SH-SY5Y (cell line): ENCODE results near the gene FAIM2.

Source experiments
- GATA2 ChIP-seq: IDR thresholded peaks from 2 replicates; pipeline ENCODE4 v1.6.1; 2011; ENCODE audit warnings: mild to moderate bottlenecking, low read depth, low read length
- GATA3 ChIP-seq: IDR thresholded peaks from 2 replicates; pipeline ENCODE4 v1.6.1; 2011; ENCODE audit warnings: low read depth, mild to moderate bottlenecking, low read length, moderate library complexity

- TF ChIP-seq GATA3: no peak
- no peak for TF ChIP-seq GATA2
These were observed 33.2 kb upstream of the FAIM2 start for GRCh38 chr12:49936925-49937324.
